ENCODE data around the gene WWOX. TPM values are rescaled to one million over a fixed set of nuclear protein-coding genes. Genes with fewer than 3 reads are reported as not detected.

Gene WWOX
- total and polyA plus RNA-seq, 2 donors (not counting 3 experiments of a cell fraction or from before 2014, with no cell fraction given): 6.2 to 12.5 TPM

- CTCF ChIA-PET: no interaction called here
- no peaks in the 10 kb centered on the region for H4K20me1 ChIP-seq (replicated peaks; ENCODE audit: control insufficient read depth, extremely low read depth, insufficient read depth, low read length)
- POLR2A ChIA-PET: no interaction called here
- no peak overlapping the region for H3K27ac ChIP-seq (ENCODE audit: insufficient read depth, low read depth, low read length)
- DNase-seq (ENCODE audit: low read depth, low spot score) (no peak), FAIRE-seq (no peak)
- intact Hi-C loops (cut with micrococcal nuclease) (no loop called here), dilution Hi-C loops (cut with MboI; ENCODE audit: extremely low pct_ligation_motif_present, low sequenced_read_pairs) (no loop called here)
- no peak overlapping the region for H3K4me2 ChIP-seq (ENCODE audit: insufficient read depth, low read length)
- H3K27me3 ChIP-seq (ENCODE audit: control insufficient read depth in 2 of 2, insufficient read depth in 2 of 2, low read length in 2 of 2): no peaks in the 10 kb centered on the region
- H3K36me3 ChIP-seq (ENCODE audit: control insufficient read depth in 2 of 2, extremely low read depth in 1 of 2, insufficient read depth in 2 of 2, low read length in 2 of 2): no peaks in the 10 kb centered on the region
- H3K9ac ChIP-seq (replicated peaks; ENCODE audit: extremely low read depth, insufficient read depth, low read length): no peak overlapping the region
- H3K79me2 ChIP-seq (ENCODE audit: control insufficient read depth, insufficient read depth, low read length): no peaks in the 10 kb centered on the region
- no peaks in the 10 kb centered on the region for H3K9me3 ChIP-seq (replicated peaks; ENCODE audit: control insufficient read depth, insufficient read depth, low read length)
- no TSS peak for BruUV-seq (replicated peaks)
- TF ChIP-seq CTCF (IDR thresholded peaks at IDR 0.05; ENCODE audit: extremely low read depth in 1 of 2, insufficient read depth in 1 of 2, low read depth in 1 of 2, low read length in 2 of 2): no peak
- no peak for TF ChIP-seq GATA2 (IDR thresholded peaks at IDR 0.05; ENCODE audit: insufficient read depth, insufficient read length, low read depth, low read length)
- no peak for TF ChIP-seq JUN (IDR thresholded peaks at IDR 0.05; ENCODE audit: borderline replicate concordance, insufficient read depth, insufficient read length, low read depth)
- TF ChIP-seq FOS (IDR thresholded peaks at IDR 0.05; ENCODE audit: borderline replicate concordance, insufficient read depth, low read length): no peak
- no peak for TF ChIP-seq POLR2AphosphoS5 (IDR thresholded peaks at IDR 0.05; ENCODE audit: insufficient read depth, low read depth, low read length)
- TF ChIP-seq MYC (IDR thresholded peaks at IDR 0.05; ENCODE audit: low read depth, low read length): no peak
- TF ChIP-seq, protein P1, sequence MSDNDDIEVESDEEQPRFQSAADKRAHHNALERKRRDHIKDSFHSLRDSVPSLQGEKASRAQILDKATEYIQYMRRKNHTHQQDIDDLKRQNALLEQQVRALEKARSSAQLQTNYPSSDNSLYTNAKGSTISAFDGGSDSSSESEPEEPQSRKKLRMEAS (IDR thresholded peaks at IDR 0.05; ENCODE audit: insufficient read depth, insufficient read length): no peak
- no peak for TF ChIP-seq EZH2 (IDR thresholded peaks at IDR 0.05; ENCODE audit: borderline replicate concordance, low read depth, low read length, severe bottlenecking)
- TF ChIP-seq POLR2A (IDR thresholded peaks at IDR 0.05; ENCODE audit: low read depth, low read length): no peak
- H3K4me1 ChIP-seq (ENCODE audit: control insufficient read depth, extremely low read depth, insufficient read depth, low read length): no peaks in the 10 kb centered on the region
- H3K4me3 ChIP-seq (replicated peaks in 1 of 3; ENCODE audit: insufficient read depth in 1 of 3, low read depth in 1 of 3, low read length in 3 of 3): no peak overlapping the region
- H2AFZ ChIP-seq (ENCODE audit: low read depth, low read length): no peak overlapping the region
- no peaks in the 10 kb centered on the region for H3K9me1 ChIP-seq (replicated peaks; ENCODE audit: control insufficient read depth, extremely low read depth, insufficient read depth, low read length)
Measured at GRCh38 chr16:78290395-78290794, 190.9 kb downstream of the WWOX start.
